Fibroblast of skin of scalp (primary cell): ENCODE data around the gene DCANP1.
A peak's percentile ranks its signal among the peaks of the same experiment; 100 is the strongest.

Source experiments
- DNase-seq: peaks from one replicate; pipeline ENCODE4 v3.0.0-alpha.2; 2013

DCANP1 gene

DNA sequence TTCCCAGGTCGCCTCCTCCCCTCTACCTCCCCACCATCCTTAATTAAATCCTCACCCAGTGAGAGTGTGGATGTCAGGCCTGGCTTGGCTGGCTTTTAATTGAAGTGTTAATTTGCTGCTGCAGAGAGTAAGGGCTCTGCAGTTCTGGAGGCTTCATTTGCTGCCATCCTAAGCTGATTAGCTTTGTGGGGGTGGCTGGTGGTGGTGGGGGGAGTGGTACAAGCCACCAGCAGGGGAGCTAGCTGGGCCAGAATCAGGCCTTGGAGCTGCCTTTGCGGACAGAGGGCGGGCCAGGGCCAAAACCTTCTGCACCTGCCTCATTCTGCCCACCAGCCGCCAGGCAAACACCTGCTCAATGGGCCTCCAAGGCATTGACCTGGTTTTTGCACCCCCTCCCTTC, 31.8 kb upstream of the DCANP1 start:
- DNase-seq: no peak

DNA sequence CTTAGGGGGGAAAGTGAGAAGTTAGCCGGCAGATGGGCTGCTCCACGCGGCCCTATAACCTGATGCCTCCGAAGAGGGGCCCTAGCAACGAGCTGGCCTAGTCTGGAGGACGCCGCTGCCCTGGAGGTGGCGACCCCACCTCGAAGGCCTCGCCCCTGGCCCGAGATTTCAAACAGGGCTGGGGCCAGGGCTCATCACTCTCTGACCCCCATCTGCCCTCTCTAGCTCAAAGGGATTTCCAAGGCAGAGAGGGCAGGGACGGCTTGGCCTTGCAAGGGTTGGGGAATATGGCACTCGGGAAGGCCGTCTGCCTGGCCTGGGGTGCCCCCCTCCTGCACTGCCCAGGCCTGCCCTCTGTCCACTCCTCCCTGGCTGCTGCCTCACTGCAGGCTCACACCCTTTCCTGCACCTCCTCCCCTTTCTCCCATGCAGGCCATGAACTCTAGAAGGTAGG, 30.5 kb upstream of the DCANP1 start:
- no peak for DNase-seq

DNA sequence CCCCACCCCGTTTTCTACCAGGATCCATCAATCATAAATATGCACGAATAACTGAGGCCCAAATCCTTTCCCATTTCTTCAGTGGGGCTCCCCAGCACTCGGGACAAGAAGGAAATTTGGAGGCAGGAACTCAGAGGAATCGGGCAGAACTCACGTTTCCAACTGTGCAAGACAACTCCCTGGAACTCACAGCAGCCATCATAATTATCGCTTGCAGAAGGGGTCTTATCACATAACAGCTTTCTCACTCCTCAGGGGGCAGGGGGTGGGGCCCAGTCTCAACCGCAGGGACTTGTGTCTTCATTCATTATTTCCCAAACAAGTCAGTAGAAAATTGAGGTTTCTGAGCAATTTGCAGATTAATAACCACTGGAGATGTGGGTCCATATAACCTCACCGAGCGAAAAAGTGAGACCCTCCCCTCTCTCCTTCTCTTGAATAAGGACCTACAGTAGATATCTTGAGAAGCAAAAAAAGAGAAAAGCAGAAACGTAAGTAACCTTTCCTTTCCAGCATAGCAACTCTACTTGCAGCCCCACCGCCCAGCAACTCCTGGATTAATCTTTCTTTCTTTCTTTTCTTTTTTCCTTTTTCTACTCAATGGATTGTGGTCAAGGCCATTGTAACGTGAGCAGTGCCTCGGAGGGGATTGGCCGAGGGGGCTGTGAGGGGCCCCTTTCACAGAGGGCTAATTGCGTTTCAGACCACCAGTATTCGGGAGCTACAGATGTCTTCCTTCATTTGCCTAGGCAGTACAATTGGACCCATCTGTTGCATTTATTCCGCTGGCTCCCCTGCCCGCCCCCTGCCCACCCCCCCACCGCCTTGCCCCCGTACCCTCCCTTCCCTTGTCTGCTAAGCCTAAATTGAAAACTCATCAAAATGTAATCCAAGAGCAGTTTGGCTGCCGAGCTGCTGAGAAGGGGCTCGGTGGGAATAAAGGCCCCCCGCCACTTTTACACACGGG, 29.8 kb upstream of the DCANP1 start:
- no peak for DNase-seq

DNA sequence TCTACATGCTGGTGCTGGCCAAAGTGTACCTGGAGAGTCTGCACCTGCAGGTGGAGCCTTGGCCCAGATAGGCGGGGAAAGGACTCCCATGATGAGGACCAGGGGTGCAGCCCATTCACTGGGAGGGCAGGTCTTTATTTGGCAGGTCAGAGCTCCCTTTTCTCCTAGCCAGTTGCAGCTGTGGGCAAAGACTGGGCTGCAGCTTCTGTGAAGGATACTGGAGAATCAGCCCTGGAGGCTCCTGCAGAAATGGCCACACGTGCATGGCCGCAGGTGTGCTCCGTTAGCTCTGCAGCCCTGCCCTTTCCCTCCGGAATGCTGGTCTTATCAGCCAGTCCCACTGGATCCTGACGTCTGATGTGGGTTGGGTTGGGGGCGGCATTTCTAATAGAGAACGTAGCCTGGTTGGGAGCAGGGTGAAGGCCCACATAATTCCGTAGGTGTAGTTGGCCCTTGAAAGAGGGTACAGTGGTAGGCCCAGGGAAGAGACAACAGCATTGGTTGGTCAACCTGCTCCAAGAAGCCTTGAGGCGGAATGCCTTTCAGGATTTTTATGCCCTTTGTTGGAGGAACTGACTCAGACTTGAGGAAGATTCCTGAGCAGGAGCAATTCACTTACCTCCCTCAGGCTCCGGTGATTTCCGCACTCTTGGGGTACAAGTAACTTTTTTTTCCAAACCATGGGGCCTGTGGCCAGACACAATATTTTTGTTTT, 27.0 kb upstream of the DCANP1 start:
- no peak for DNase-seq

DNA sequence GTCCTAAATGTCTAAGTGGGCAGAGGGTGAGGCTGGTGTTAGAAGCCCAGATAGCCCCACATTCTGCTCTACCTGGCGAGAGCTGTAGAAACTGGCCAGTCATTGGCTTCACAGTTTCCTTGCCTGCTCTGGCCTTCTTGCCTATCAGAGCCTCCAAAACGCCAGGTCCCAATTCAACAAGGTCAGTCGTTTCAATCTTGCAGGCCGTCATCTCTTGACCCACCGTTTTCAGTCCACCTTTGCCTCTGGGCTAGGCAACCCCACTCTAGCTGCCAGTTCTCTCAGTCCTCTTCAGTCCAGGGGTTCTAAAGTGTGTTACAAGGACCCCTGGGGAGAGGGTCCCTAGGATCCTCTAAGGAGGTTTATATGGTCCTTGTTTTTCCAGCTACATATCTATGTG, 25.0 kb upstream of the DCANP1 start:
- DNase-seq: no peak

DNA sequence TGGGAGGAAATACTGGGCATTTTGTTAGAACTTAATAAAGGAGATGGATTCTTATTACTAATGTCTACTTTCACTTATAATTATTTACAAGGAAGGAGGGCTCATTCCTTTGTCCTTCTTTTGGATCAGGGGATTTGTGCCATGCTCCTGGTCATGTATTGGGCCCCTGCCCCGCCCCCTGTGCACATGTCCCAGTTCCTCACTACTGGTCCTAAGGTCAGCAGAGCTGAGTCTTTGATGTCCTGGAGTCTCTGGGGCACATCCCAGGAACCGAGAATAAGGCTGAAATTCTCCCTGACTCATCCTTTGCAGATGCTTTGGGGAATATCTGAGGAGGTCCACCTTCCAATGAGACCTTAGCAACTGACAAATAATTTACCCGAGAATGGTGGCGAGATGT, 24.6 kb upstream of the DCANP1 start:
- DNase-seq: no peak

DNA sequence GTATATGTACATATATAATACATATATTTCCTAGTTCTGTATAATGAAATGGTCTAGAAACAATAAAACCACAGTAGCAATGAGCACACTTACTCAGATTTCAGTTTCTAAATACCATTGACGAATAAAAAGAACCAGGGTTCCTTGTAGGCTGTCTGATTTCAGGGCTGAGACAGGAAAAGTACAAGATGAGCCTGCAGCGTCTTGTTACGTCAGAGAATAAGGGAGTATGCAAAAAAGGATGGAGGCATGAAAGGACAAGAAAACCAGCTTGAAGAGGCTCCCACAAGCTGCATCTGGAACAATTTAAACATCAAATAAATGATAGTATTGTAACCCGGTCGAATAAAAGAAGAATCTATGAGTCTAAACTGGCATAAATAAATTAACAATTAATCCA, 22.8 kb upstream of the DCANP1 start:
- DNase-seq: no peak

DNA sequence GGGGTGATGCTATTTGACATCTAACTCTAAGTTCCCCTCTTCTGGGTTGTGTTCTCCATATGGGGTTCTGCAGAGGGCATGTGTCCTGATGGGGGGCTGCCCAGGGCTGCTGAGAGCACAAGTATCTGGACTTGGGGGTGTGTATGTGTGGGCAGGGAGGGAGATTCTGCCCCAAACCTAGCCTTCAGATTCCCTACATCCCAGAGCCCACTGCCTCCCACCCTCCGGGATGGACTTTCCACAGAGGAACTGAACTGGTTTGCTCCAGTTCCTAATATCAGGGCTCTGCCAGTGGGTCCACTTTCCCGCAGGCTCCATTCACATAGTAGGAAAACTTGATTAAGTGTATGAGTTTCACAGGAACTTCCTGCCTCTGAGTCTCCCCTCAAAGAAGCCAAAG, 21.4 kb upstream of the DCANP1 start:
- no peak for DNase-seq

DNA sequence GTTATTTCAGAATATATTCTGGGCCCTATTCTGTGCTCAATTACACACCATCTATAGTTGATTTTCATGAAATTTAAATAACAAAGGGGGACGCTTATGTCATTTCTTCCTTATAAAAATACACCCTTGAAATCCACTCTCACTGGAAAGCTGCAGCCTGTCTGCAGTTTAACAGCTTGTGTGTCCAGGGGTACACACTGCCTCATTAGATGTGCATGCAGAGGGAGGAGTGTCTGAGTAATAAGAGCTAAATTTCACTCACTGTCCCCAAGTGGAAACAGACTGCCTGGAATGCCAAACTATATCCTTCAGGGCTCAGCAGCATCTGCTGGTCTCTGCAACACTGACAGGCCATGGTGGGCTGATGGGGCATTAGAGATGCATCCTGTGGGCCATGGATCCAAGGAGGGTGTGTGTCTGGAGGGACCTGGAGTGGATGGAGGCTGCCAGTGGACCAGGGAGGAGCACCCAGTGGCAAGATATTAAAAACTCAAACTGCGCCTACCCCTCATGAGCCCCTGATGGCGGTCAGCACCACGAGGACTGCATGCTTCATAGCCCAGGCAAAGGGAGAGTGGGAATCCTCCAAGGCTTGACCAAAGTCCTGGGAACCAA, 20.8 kb upstream of the DCANP1 start:
- DNase-seq: no peak

DNA sequence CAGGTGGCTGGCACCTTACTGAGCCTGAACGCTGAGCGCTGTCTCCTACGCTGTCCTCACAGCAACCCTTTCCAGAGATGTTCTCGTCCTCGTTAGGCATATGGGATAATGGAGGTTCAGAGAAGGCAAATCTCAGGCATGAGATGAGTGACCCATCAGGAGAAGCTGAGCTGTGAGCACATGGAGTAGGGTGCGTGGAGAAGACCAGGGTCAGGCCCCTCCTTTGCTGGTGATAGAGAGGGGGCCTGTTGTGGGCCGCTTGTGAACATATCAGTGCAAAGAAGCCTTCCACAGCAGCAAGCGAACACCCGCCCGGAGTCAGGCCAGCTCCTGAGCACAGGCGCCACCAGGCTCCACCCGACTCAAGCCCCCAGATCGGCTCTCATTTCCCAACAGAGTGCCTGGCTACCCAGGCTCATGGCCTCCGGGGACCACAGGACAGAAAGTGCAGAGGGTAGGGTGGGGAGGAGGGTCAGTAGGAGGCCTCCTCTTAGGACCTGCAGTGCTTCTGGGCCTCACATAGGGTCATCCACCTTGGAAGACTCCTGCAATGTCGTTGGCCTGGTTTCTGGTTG, 20.0 kb upstream of the DCANP1 start:
- no peak for DNase-seq

DNA sequence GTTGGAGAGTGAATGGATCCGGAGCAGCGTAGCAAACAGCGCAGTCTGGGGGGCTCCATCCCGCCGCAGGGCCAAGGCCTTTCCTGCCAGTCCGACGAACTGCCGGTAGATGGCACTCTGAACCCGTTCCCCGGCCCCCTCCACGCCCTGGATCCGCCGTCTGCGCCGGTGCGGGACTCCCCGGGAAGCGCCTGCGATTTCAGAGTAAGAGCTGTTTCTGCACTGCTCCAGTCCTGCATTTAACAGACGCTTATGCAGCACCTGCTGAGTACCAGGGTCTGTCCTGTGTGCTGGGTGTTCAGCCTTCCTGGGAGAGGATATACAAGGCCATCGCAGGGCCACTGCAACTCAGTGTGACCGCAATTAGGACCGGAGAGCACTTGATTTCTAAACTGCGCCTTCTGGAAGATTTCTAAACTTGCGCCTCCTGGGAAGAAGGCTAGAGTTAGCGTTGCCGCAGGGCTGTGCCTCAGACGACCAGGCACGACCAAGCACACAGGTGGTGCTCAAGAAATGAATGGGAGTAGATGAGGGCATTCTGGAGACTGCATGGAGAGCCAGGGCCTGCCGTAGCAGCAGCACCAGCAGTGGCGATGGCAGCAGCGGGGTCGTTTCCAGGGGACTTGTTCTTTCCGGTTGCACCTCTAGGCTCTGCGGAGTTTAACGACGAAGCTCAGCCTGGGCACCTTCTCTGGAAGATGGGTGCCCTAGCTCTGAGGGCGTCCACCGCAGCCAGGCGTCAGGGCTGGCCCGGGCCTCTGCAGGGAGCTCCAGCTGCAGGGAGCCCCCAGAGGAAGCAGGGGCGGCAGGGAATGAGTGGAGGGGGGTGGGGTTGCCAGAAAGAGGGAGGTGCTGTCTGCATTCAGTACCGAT, 19.3 kb upstream of the DCANP1 start:
- DNase-seq: peak; percentile 64

DNA sequence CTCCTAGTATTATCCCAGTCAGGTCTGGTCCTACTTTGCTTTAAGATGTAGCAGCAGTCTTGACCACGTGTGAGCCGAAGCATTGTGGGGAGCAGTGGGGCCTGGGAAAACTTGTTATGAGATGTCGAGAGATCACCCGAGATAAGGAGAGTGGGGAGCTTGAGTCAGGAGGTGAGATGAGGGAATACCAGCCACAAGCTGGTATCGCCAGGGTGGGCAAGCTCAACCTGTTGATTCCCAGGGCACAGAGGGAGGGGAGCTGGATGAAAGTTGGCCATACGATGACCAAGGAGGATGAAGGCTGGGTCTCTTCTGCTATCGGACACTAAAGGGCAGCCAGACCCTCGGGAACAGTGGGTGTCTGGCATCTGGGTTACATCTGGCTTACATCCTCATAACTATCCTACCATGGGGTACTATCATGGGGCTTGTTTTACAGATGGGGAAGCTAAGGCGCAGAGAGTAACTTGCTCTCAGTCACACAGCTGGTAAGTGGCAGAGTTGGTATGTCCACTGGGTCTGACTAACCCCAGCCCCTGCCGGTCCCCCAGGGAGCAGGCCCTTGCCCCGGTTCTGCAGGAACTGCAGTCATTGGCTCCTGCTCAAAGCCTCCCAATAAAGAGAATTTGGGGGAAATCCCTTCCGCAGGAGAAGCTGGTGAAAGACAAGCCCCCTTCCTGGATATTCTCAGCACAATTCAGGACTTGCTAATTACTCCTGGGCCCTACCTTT, 18.4 kb upstream of the DCANP1 start:
- DNase-seq: no peak

DNA sequence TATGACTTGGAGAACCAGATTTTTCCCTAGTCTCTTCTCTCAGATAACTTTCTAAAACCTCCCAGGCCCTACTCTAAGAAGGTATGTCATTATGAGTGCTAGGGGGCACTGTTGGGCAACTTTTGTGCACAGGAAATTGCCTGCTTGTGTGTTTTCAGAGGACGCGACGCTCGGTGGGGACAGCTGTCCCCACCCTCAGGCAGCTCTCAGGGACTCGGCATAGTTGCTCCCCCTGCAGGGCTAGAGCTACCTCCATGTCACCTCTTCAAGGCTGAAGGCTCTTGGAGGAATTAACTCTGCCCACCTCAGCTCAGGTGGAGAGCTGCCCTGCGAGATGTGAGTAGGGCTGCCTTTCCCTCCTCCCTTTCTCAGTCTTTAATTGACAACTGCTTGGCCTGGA, 15.2 kb upstream of the DCANP1 start:
- DNase-seq: peak; percentile 55

DNA sequence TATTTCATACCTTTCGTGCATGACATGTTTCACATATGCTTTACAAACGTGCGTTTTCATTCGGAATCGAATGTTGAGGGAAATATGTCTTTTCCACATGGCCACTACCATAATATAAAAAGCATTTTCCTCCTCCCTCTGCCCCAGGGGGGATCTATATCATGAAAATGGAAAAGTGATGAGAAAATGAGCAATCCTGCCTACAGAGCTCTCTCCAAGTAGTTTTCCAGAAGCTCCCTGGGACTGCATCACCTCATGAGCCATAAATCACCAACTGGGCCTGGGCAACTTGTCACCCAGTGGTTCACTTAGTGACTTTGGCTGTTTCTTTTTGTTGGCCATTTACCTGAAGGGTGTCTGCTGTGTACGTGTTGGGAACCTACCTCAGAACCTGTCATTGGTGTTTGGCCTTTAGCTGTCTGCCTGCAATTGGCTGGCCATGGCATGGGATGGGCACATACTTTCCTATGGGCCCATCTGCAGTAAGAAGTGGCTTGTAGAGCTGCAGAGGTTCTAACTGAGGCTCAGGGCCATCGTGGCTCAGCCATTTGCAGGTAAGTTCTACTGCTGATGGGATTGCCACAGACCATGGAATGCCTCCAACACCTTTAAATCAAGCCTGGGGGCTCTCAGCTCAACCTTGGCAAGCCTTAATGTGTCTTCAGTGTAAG, 14.5 kb upstream of the DCANP1 start:
- DNase-seq: no peak

DNA sequence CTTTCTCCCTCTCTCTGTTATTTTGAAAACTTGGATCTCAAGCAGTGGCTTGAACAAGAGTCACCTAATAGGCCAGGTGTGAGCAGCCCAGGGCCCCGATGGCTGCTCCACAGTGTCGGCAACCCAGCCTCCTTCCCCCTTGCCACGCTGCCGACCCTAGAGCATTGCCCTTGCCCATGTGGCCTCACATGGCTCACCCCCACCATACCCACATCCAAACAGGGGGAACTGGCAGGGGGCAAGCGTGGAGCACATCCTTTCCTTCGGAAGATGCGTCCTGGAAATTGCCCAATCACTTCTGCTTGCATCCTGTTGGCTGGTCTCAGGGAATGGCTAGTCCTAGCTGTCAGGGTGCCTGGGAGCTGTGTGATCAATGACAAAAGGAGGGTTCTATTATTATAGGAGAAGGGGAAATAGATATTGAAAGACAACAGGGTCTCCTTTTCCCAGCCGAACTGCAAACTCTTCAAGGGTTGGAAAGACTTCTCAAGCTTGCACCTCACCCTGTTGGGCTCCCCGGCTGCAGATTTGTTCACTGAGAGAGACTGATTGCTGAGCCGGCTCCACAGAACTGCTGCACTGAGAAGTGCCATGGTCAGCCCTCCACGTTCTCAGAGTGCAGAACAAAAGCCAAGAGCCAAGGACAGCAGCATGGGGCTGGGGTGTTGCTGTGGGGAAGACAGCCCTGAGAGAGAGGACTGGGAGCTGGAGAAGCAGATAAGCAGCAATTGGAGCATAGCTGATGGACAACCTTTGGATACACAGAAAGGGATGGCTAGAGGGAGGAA, 13.3 kb upstream of the DCANP1 start:
- no peak for DNase-seq

DNA sequence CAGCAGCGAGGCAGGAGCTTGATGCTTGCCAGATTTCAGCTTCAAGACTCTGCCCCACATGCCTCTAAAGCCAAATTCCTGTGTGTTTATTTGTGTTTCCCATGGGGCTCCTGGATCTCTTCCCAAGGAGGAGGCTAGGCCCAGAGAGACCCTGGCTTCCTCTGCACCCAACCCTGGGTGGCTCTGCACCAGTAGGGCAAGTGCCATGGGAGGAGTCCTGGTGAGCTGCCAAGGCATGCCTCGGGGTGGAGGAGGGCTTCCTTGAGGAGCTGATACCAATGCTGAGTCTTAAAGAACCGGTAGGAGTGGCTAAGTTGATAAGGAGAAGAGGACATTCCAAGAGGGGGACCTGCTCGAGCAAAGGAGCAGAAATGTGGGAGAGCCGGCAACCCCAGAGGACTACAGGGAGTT, 11.8 kb upstream of the DCANP1 start:
- DNase-seq: peak; percentile 52

DNA sequence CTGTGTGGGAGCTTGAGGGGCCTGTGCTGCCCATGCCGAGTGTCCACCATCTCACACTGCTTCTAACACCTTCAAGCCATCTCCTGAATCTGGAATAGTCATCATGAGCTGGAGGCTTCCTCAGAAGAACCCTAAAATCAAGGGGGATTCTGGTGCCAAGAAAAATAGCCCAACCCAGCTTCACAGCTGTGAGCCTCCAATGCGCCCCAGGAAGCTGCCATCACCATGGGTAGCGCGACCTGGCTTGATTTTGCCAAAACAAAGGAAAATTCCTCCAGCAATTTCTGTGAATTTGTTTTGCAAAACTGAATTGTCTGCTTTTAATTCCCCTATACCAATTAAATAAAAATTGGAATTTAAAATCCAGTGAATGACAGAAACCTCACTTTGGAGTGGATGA, 11.2 kb upstream of the DCANP1 start:
- DNase-seq: no peak

DNA sequence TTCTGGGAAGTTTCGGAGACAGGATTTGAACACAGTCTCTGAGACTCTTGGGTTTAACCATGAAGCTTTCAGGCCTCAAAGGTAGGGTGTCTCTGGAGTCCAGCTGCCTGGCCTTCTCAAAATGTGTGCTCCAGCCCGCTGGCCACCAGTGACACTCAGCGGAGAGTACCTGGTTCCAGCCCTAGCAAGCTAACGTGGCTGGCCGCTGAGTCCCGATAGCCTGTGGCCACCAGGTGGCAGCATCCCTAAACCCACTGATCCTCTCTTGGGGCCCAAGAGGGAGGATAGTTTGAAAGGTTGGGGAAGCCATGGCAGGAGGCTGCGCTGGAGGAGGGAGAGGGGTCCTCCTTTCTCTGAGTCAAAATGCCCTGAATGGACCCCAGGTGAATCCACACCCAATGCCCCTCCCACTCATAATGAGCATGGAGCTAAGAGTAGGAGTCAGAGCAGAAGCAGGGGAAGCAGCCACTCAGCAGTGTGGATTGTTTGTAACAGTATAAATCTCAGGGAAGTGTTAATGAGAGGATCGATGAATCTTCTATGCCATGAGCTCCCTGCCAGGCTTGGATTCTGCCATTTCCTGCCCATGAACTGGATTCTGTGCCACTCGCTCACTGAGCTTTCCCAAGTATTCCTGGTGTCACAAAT, 10.4 kb upstream of the DCANP1 start:
- peak; percentile 47 for DNase-seq
